ENCODE measurements around the gene GRAMD1A.
"Not testable (repeated sequence)": the region's sequence is repeated elsewhere in the genome, so short reads cannot be mapped to it uniquely, and the experiment has no call there.

GRAMD1A gene

DNA sequence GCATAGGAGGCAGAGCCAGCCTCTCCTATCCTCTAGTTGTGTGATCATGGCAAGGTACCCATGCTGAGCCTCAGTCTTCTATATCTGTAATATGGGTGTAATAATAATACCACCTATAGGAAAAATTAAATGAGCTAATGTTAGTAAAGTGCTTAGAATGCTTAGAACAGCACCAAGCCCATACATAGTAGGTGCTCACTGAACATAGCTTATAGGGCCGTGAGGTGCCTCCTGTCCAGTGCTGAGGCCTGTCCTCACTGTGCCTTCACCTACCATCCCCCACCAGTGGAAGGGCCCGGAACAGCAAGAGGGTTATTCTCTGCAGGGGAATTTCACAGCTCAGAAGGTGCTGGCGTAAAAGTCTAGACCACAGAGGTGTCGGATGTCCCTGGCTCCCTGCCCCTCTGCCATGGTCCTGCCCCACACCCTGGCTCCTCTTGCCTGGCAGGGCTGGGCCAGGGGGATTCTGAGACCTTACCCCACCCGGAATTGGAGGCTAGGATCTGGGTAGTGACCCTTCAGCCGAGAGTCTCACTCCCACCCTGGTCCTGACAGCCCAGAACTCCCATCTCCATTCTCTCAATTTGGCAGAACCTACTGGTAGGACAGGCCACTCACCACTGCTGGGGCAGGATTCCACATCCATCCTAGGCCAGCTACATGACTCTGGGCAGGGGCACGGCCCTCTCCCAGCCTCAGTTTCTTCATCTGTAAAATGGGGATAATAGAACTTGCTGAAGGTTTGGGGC is 27.9 kb downstream of the GRAMD1A start:
- TF ChIP-seq, protein P1, sequence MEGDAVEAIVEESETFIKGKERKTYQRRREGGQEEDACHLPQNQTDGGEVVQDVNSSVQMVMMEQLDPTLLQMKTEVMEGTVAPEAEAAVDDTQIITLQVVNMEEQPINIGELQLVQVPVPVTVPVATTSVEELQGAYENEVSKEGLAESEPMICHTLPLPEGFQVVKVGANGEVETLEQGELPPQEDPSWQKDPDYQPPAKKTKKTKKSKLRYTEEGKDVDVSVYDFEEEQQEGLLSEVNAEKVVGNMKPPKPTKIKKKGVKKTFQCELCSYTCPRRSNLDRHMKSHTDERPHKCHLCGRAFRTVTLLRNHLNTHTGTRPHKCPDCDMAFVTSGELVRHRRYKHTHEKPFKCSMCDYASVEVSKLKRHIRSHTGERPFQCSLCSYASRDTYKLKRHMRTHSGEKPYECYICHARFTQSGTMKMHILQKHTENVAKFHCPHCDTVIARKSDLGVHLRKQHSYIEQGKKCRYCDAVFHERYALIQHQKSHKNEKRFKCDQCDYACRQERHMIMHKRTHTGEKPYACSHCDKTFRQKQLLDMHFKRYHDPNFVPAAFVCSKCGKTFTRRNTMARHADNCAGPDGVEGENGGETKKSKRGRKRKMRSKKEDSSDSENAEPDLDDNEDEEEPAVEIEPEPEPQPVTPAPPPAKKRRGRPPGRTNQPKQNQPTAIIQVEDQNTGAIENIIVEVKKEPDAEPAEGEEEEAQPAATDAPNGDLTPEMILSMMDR (IDR thresholded peaks at IDR 0.05; ENCODE audit: low read depth, low read length), result no peak
- H3K27me3 ChIP-seq, result peaks cover 17% of the 10 kb centered on the region

DNA sequence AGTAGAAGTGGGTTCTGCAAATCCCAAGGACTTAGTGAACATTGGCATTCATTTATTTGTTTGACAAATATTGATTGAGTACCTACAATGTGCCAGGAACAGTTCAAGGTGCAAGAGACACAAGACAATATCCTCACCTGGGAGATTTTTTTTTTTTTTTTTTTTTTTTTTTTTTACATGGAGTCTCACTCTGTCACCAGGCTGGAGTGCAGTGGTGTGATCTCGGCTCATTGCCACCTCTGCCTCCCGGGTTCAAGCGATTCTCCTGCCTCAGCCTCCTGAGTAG is 28.4 kb downstream of the GRAMD1A start:
- not testable (repeated sequence) for H3K4me1 ChIP-seq; DNase-seq; H3K9me3 ChIP-seq; H3K4me3 ChIP-seq (ENCODE audit: low read depth, low read length)
- H3K27me3 ChIP-seq, result peaks cover 17% of the 10 kb centered on the region
- peaks cover 33% of the 10 kb centered on the region for H3K36me3 ChIP-seq

More for the DNA sequence above, 27.9 kb downstream of the GRAMD1A start:
- Histone ChIP-seq H3K9me3 (no peaks in the 10 kb centered on the region), H3K36me3 (peaks cover 37% of the 10 kb centered on the region), H3K4me3 (ENCODE audit: low read depth, low read length) (no peak overlapping the region), H3K4me1 (no peaks in the 10 kb centered on the region)
- DNase-seq, result no peak

DNA sequence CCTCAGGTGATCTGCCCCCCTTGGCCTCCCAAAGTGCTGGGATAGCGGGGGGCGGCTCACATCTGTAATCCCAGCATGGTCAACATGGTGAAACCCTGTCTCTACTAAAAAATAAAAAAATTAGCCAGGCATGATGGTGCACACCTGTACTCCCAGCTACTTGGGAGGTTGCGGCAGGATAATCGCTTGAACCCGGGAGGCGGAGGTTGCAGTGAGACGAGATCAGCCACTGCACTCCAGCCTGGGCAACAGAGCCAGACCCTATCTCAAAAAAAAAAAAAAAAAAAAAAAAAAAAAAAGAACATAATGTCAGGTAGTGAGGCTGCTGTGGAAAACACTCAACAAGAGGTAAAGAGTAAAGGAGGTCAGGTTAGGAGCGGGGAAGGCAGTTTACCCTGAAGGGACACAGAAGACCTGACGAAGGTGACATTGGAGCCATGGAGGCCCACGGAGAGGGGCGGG is 29.2 kb downstream of the GRAMD1A start:
- H3K4me1 ChIP-seq; DNase-seq; H3K9me3 ChIP-seq; H3K4me3 ChIP-seq (ENCODE audit: low read depth, low read length): not testable (repeated sequence)
- H3K36me3 ChIP-seq, result peaks cover 26% of the 10 kb centered on the region
- H3K27me3 ChIP-seq, result peaks cover 17% of the 10 kb centered on the region

DNA sequence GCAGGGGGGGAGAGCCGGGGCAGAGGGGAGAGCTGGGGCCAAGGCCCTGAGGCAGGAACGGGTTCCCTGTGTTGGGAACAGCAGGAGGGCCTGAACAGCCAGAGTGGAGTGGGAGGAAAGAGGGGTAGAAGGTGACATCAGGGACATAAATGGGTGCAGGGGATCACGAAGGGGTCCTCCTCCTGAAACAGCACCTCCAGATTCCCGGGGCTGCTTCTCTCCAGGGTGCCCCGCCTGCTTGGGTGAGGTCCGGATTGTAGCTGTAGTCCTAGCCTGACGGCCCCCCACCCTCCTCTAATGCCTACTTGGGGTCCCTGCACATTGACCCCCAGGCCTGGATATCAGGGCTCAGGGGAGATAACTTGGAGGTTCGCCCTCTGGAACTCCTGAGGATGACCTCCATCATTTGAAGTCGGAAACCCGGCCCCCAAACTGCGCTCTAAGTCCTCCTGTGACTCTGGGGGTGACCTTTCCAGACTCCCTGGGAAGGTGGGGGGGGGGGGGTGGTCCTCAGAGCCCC is 29.7 kb downstream of the GRAMD1A start:
- peaks cover 25% of the 10 kb centered on the region for H3K36me3 ChIP-seq
- H3K4me3 ChIP-seq (ENCODE audit: low read depth, low read length), result peak overlapping the region; percentile 25; the same call in 1 of the 2 replicates
- no peak for DNase-seq
- H3K9me3 ChIP-seq, result no peaks in the 10 kb centered on the region
- H3K27me3 ChIP-seq, result peaks cover 17% of the 10 kb centered on the region
- TF ChIP-seq, protein P1 (IDR thresholded peaks at IDR 0.05; ENCODE audit: low read depth, low read length), result no peak
- no peaks in the 10 kb centered on the region for H3K4me1 ChIP-seq

DNA sequence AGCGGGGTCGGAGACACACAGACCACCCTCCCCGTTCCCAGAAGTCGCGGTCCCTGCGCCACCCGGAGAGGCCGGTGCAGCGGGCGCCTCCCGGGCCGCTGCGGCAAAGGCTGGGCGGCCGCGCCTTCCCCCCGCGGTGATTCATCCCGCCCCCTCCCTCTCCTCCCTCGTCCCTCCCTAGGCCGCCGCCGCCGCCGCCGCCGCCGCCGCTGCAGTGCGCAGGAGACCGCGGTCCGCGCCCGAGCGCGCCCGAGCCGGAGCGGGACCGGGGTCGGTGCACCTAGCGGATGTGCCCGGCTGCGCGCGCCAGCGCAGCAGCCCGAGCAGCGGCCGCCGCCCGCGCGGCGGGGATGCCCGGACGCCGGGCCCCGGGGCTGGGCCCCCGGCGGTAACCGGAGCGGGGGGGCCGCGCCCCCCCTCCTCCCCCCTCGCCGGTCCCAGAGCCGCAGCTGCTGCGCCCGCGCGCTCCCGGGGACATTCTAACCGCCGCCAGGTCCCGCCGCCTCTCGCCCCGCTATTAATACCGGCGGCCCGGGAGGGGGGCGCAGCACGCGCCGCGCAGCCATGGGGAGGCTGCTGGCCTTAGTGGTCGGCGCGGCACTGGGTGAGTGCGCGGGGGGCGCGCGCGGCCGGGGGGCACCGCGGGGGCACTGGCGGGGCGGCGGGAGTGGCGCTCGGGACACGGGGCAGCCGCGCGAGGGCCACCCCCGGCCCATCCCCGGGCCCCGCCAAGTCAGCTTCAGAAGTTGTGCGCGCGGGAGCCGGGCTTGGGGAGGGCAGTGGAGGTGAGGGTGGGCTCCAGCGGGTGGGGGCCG is 30.3 kb downstream of the GRAMD1A start, which contains the start of gene SCN1B:
TSS of gene SCN1B (plus strand) at position 214 of the 815 bp plus-strand sequence. CDS start at position 565, 351 bp downstream.
- Histone ChIP-seq H3K4me3 (ENCODE audit: low read depth, low read length) (peak within 1 kb of the TSS; percentile 29; the same call in 1 of the 2 replicates), H3K27me3 (peaks cover 17% of the 10 kb centered on the region), H3K36me3 (peaks cover 19% of the 10 kb centered on the region), H3K4me1 (no peaks in the 10 kb centered on the region), H3K9me3 (no peaks in the 10 kb centered on the region)
- TF ChIP-seq, protein P1 (IDR thresholded peaks at IDR 0.05; ENCODE audit: low read depth, low read length), result no peak
- DNase-seq, result peak; percentile 75

DNA sequence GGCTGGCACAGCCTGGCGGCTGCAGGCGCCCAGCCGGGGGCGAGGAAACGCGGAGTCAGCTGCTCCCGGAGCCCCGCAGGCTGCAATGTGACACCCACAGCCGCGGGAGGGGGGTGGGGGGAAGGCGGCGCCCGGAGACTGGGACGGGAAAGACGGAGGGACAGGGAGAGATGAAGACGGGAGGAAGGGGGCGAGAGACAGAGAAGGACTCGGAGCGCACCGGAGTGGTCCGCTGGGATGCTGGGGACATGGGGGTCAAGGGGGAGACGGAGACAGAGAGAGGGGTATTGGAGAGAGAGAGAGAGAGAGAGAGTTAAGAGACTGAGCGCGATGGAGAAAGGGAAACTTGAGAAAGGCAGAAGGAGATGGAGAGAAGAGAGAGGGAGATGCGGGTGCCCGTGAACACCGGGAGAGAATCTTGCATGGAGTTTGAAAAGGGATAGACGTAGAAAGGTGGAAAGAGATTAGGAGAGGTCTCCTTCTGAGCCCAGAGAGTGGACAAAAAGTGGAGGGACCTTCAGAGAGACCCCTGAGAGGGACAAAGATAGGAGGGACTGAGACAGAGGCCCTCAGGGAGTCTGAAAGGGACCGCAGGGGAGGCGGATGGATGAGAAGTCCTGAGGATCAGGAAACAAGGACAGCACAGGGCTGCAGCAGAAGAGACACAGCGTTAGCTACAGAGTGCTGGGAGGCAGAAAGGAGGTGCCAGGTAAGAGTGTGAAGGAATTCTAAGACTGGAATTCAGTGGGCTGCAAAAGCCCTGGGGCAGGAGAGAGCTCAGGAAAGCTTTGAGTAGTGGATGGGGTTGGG is 31.2 kb downstream of the GRAMD1A start:
- DNase-seq, result no peak
- peaks cover 17% of the 10 kb centered on the region for H3K27me3 ChIP-seq
- no peak overlapping the region; the same call in 1 of the 2 replicates for H3K4me3 ChIP-seq (ENCODE audit: low read depth, low read length)
- no peaks in the 10 kb centered on the region for H3K4me1 ChIP-seq
- no peaks in the 10 kb centered on the region for H3K9me3 ChIP-seq
- TF ChIP-seq, protein P1 (IDR thresholded peaks at IDR 0.05; ENCODE audit: low read depth, low read length), result no peak
- H3K36me3 ChIP-seq, result peaks cover 13% of the 10 kb centered on the region

All from BE2C (cell line).